Endometrium (tissue), 2 donors: Measurements from ENCODE around the gene INPP5D.
"Not testable (repeated sequence)": the region's sequence is repeated elsewhere in the genome, so short reads cannot be mapped to it uniquely, and the experiment has no call there.

Experiments
- FAIRE-seq: peaks from 2 replicates; lab custom pipeline; 2012; peaks lifted over from hg19 to GRCh38; lab: Jason Lieb, UNC
- donor health status: control.
- donor health status: control.

INPP5D gene

GRCh38 chr2:233094614-233095013 is 34.5 kb downstream of the INPP5D start:
- FAIRE-seq: no peak

DNA sequence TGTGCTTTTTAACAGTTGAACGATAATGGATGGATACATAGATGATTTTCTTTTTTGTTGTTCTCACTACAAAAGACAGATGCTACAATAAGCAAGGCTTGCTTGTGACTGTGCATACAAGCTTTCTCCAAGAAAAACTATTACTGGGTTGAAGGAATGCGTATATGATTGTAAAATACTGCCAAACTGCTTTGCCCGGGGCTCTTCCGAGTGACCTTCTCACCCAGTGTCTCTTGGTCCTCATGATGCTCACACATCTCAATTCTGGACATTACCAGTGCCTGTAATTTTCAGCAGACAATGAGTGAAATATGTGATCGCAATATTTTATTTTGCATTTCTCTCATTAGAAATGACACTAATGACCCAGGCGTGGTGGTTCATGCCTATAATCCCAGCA is 35.9 kb downstream of the INPP5D start:
- no peak for FAIRE-seq

- FAIRE-seq: no peak
These were observed 38.5 kb downstream of the INPP5D start for GRCh38 chr2:233098618-233099017.

DNA sequence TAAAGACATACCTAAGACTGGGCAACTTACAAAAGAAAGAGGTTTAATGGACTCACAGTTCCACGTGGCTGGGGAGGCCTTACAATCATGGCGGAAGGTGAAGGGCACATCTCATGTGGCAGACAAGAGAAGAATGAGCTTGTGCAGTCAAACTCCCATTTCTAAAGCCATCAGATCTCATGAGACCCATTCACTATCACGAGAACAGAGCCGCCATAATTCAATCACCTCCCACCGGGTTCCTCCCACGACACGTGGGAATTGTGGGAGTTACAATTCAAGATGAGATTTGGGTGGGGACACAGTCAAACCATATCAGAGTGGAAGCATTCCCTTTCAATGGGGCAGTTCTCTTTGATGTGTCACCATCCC is 39.7 kb downstream of the INPP5D start:
- not testable (repeated sequence) for FAIRE-seq

GRCh38 chr2:233100192-233100998 is 40.3 kb downstream of the INPP5D start:
- no peak for FAIRE-seq

DNA sequence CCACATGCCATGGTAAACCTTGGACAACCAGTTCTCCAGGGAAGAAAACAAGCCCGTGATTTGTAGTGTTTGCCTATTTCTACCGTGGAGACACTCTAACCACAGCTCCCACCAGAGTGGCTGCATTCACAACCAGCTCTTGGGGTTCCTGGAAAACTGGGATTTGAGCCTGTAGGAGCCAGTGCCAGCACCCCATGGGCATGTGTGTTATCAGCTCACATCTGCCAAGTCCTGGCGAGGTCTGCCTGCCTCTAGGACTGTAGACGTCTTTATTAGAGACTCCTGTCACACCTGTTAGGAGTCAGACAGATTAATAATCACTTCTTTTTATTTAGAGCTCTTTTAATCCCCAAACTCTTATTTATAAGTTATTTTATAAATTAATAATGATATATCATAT is 41.0 kb downstream of the INPP5D start:
- no peak for FAIRE-seq

DNA sequence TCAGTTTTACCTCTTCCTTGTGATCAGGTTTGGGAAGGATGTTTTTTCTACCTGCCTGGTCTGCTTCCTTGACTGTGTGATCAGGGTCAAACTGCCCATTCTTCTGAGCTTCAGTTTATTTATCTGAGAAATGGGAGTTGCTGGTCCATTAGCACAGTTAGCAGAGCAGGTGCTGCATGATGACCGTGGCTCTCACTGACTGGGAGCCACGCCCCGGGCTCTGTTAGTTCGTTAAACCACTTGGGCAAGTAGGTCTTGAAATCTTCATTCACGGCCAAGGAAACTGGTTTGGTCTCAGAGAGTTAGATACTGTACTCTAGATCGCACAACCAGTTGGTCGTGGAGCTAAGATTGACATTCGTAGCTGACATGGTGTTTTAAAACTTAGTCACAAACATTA is 41.7 kb downstream of the INPP5D start:
- FAIRE-seq: no peak

DNA sequence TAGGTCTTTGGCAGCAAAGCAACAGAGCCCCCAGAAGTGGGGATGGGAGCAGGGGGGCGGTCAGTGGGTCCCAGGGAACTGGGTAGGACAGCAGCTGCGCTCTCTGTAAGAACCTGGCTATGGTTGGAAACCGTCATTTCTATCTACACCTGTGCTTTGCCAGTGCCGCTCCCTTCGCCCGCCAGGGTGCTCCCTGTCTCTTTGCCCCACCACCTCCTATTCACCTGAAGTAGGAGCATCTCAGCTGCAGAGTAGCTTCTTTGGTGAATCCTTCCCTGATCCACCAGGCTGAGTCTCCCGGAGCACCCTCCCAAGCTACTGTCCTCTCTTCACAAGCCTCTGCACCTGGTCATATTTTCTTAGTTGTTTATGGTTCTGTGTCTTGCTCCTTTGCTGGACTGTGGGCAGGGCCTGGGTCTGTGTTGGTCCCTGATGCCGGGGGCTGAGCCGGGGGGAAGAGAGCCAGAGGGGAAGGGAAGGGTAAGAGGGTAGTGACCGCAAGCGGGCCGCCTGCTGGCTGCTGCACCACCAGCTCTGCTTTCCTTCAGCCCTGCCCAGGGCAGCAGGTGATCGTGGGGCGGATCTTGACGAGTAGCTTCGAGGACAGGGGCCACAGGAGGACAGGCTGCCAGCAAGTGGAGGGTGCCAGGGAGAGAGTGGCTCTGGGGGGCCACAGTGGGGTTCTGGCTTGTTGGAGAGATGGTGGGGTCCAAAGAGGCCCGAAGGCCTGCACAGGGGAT is 45.2 kb downstream of the INPP5D start:
- no peak for FAIRE-seq

DNA sequence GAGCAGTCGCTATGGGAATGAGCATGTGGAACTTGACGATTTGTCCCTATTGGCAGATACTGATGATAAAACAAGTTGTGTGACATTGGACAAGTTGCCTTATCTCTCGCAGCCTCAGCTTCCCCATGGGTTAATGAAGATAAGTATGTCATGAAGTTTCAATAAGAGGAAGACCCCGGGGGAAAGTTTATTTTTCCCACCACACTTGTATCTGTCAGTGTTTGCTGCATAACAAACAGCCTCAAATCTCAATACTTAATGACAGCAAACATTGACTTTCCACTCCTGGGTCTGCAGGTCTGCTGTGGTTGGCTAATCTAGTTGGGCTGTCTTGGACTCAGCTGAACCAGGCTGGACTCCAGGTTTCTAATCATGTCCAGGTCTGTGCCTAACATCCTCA is 45.8 kb downstream of the INPP5D start:
- FAIRE-seq: no peak

GRCh38 chr2:233107011-233107410 is 46.9 kb downstream of the INPP5D start:
- no peak for FAIRE-seq

DNA sequence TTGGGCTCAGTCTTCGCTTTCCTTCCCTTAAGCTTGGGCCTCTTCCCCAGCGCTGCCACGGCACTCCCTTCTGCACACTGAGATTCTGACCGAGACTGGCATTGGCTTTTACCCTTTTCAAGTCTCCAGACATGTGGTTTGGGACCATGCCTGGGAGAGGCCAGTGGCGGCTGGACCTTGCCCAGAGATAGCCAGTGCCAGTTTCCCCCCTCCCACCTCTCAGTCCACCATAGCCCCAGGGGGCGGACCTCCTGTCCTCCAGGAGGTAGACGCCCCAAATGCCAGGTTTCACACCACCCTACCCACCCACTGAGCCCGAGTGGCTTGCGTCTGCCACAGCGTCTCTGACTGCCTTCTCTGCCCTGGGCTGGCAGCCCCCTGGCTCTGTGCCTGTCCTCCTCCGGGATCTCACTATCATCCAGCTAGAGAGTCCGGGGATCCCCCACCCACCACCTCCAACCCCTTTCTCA is 47.7 kb downstream of the INPP5D start:
- FAIRE-seq: no peak

GRCh38 chr2:233108611-233109490 is 48.7 kb downstream of the INPP5D start:
- FAIRE-seq: no peak

GRCh38 chr2:233111427-233111826 is 51.3 kb downstream of the INPP5D start:
- no peak for FAIRE-seq

DNA sequence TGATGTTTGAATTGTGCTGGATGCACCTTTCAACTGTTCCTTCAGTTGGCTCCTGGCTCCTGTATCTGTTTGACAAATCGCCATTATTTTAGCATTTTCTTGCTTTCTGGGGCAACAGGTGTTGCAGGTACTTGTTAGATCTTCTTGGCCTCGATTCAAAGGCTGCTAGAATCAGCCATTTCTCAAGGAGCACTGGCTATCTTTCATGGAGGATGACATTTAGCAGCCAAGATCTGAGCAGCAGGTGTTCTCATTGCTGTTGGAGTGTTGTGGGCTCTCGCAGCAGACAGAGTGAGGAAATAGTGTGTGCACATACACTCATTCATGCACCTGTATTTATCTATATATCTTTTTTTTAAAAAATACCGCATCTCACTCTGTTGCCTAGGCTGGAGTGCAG is 52.2 kb downstream of the INPP5D start:
- FAIRE-seq: no peak

DNA sequence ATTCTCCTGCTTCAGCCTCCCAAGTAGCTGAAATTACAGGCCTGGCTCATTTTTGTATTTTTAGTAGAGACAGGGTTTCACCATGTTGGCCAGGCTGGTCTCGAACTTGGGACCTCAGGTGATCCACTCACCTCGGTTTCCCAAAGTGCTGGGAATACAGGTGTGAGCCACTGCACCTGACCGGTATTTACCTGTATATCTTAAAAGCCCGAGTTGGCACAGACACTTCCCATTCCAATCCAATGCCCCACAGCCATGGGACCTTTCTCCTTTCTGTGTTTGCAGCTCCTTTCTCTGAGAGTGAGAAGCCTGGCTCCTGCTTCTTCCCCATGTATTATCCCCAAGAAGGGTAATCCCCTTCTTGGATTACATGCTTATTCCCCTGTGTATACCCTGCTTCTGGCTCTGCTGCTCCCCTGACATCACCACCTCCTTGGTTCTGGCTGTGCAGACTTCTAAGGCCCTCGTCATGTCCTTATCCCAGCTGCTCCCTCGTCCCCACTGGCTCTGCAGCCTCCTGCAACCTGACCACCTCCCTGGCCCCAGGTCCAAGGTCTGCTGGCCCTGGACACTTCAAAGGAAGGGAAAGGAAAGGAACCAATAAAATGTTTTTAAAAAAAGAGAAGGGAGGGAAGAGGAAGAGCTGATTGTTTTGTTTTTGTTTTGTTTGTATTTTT is 52.8 kb downstream of the INPP5D start:
- no peak for FAIRE-seq

- FAIRE-seq: no peak
These were observed 54.3 kb downstream of the INPP5D start for GRCh38 chr2:233114421-233114861.

DNA sequence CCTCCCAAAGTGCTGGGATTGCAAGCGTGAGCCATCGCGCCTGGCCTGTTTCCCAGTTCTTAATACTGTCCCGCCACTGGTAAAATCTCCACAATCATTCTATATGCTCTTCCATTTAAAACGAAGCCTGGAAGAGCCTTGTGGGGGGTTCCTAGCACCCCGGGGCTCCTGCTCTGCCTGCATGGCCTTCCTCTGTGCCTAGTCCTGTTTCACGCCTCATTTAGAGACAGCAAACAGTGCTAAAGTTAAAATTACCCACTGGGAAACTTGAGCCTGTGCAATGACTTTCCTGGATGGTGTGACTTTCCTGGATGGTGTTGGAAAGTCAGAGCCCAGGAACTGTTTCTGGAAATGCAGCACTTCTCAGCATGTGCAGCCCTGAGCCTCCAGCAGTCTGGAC is 55.0 kb downstream of the INPP5D start:
- FAIRE-seq: no peak

DNA sequence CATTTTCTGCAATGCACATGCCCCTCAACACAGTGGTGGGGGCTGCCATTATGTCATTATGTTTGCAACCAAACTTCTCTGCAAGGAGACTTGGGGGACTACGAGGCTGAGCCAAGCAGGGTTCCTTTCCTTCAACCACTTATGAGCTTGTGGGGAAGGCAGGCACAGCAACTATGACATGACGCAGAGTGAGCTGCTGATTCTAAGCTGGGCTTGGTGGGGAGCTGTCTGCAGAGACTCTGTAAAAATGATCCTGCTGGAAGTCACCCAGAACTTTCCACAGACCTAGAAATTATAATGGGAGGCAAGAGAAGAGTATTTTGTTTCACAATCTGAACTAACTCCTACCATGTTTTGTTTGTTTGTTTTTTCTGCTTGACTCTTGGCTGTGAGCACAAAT is 55.6 kb downstream of the INPP5D start:
- no peak for FAIRE-seq

- no peak for FAIRE-seq
These were observed 56.8 kb downstream of the INPP5D start for GRCh38 chr2:233116946-233117345.

DNA sequence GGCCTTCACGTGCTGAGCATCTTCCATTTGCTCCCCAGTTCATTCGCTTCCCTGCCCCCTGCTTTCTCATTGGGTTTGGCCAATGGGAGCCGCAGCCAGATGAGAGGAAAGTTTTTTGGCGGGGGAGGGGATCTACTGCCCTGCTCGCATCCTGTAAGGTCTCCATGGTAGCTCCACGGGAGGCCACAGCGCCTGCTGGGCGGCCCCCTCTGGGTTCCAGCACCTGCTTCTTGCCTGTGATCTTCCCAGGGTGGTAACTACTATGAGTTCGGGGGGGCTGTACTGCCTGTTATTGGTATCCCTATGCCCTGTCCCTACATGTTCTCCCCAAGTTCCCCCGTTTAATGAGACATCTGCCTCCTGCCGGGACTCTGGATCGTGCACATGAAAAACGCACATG is 57.2 kb downstream of the INPP5D start:
- no peak for FAIRE-seq

- no peak for FAIRE-seq
These were observed 57.9 kb downstream of the INPP5D start for GRCh38 chr2:233117811-233118647.
